K562 (cell line): ENCODE results near the gene GAPVD1. TPM values are rescaled to one million over a fixed set of nuclear protein-coding genes. Genes with fewer than 3 reads are reported as not detected.

Experiments used
- CREB1 ChIP-seq, 2 experiments: sonication (generic) in 1 of 2; formaldehyde crosslinking in 1 of 2; IDR thresholded peaks; 2 replicates each; pipeline versions ENCODE4 v1.6.1 to v1.8.0; 2012 to 2022; ENCODE audit warnings: inconsistent platforms in 1 of 2, mild to moderate bottlenecking in 1 of 2, missing genetic modification reagents in 1 of 2, moderate library complexity in 1 of 2
- POLR2AphosphoS2 ChIP-seq: IDR thresholded peaks from 2 replicates; pipeline ENCODE4 v1.6.1; 2012; ENCODE audit warnings: low read length, improper control_type of control experiment
- SIN3B ChIP-seq: fragments of 450-650 bp; IDR thresholded peaks from 2 replicates; pipeline ENCODE4 v1.6.1; 2017; ENCODE audit warnings: low read depth, mild to moderate bottlenecking, moderate library complexity
- TCF3 ChIP-seq: sonication (generic); formaldehyde crosslinking; IDR thresholded peaks from 2 replicates; pipeline ENCODE4 v1.4.0; 2020; ENCODE audit warnings: mild to moderate bottlenecking, missing genetic modification reagents
- TGIF2 ChIP-seq: sonication (generic); formaldehyde crosslinking; IDR thresholded peaks from 2 replicates; pipeline ENCODE4 v1.8.1; 2022; ENCODE audit warnings: mild to moderate bottlenecking, missing genetic modification reagents, moderate library complexity
- TOE1 ChIP-seq, 2 experiments: fragments of 450-650 bp in 1 of 2; sonication (generic) in 1 of 2; formaldehyde crosslinking in 1 of 2; IDR thresholded peaks; 2 replicates each; pipeline versions ENCODE4 v1.7.1 to v1.8.0; 2016 to 2022; ENCODE audit warnings: borderline replicate concordance in 2 of 2, mild to moderate bottlenecking in 2 of 2, antibody characterized with exemption in 1 of 2, inconsistent platforms in 1 of 2, low read depth in 1 of 2, missing genetic modification reagents in 1 of 2, moderate library complexity in 1 of 2
- ZNF766 ChIP-seq: fragments of 200-800 bp; sonication (Bioruptor generic); conservative IDR thresholded peaks from 2 replicates; pipeline ENCODE4 v1.6.1; 2016; ENCODE audit warnings: missing genetic modification characterization, missing compliant biosample characterization
- ZSCAN32 ChIP-seq: fragments of 450-650 bp; formaldehyde crosslinking; IDR thresholded peaks from 2 replicates; pipeline ENCODE4 v1.4.0; 2020; ENCODE audit warnings: mild to moderate bottlenecking, moderate library complexity
- polyA plus RNA-seq, 8 experiments: library from polyadenylated mRNA; depleted of rRNA in 4 of 8; stranded (reverse) in 5 of 8; unstranded in 3 of 8; fragments of >200 nt; fragmentation: Nextera tagmentation in 2 of 8; fragmentation: Illumina TruSeq in 1 of 8; extraction: Ambion mirVana in 2 of 8; extraction: Trizol in 1 of 8; gene quantifications; 2 replicates each; pipeline versions ENCODE4 v1.2.1 to v1.2.3, GENCODE V29; 2011 to 2014; ENCODE audit warnings: inconsistent platforms in 1 of 8, missing spikeins in 1 of 8
- total RNA-seq, 7 experiments: library from RNA; depleted of rRNA in 6 of 7; stranded (reverse); fragments of >200 nt in 6 of 7; fragmentation: Illumina TruSeq in 2 of 7; extraction: Trizol in 2 of 7; gene quantifications; 2 replicates each; pipeline versions ENCODE4 v1.2.1 to v1.2.3, GENCODE V29; 2011 to 2021; ENCODE audit warnings: low replicate concordance in 1 of 7
- TF ChIP-seq, protein P1 (sequence below): fragments of 450-650 bp; IDR thresholded peaks from 2 replicates; pipeline ENCODE4 v1.6.1; 2016; ENCODE audit warnings: antibody characterized with exemption
- TF ChIP-seq, protein P2 (sequence below): fragments of 450-650 bp; IDR thresholded peaks from 2 replicates; pipeline ENCODE4 v1.6.1; 2016
- TF ChIP-seq, protein P3 (sequence below): IDR thresholded peaks from 2 replicates; pipeline ENCODE4 v1.6.1; 2012; ENCODE audit warnings: low read depth, low read length, improper control_type of control experiment, borderline replicate concordance
- TF ChIP-seq, protein P4 (sequence below): fragments of 450-650 bp; conservative IDR thresholded peaks from 2 replicates; pipeline ENCODE4 v1.6.1; 2016; ENCODE audit warnings: missing genetic modification characterization, low read depth, mild to moderate bottlenecking, missing compliant biosample characterization, moderate library complexity
- TF ChIP-seq, protein P5 (sequence below): fragments of 450-650 bp; IDR thresholded peaks from one replicate; pipeline ENCODE4 v1.6.1; 2018; ENCODE audit warnings: mild to moderate bottlenecking, moderate library complexity; ENCODE audit not compliant: partially characterized antibody
- TF ChIP-seq, protein P6 (sequence below): fragments of 450-650 bp; IDR thresholded peaks from 2 replicates; pipeline ENCODE4 v1.6.1; 2016; ENCODE audit warnings: borderline replicate concordance
- TF ChIP-seq, protein P7 (sequence below): fragments of 250-450 bp; sonication (Bioruptor Pico); IDR thresholded peaks from 2 replicates; pipeline ENCODE4 v1.9.0; 2021; ENCODE audit warnings: mild to moderate bottlenecking, inconsistent platforms

The GAPVD1 gene
- total and polyA plus RNA-seq, 9 of the 15 experiments (the other 6 are each of a cell fraction or from before 2014, with no cell fraction given): 9.5 to 66.1 (median 45.5) TPM

DNA sequence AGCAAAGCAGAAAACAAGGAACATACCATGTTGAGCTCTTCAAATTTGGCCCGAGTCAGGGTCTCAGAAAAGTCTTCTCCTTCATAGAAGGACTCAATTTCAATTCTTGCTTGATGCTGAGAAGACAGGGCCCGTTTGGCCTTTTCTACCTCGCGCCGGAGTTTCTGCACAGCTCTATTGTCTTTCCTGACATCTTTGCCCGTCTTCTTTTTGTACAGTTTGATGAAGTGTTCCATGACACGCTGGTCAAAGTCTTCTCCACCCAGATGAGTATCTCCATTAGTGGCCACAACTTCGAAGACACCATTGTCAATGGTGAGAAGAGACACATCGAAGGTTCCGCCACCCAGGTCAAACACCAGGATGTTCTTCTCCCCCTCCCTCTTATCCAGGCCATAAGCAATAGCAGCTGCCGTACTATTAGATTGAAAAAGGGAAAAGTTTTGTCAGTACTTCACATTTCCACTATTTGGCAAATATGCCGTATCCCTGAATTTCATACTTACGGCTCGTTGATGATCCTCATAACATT is 22.6 kb upstream of the GAPVD1 start (continued):
- TF ChIP-seq, protein P1, sequence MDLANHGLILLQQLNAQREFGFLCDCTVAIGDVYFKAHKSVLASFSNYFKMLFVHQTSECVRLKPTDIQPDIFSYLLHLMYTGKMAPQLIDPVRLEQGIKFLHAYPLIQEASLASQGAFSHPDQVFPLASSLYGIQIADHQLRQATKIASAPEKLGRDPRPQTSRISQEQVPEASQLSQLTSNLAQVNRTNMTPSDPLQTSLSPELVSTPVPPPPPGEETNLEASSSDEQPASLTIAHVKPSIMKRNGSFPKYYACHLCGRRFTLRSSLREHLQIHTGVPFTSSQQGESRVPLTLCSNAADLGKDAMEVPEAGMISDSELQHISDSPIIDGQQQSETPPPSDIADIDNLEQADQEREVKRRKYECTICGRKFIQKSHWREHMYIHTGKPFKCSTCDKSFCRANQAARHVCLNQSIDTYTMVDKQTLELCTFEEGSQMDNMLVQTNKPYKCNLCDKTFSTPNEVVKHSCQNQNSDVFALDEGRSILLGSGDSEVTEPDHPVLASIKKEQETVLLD: no peak
- TF ChIP-seq, protein P2, sequence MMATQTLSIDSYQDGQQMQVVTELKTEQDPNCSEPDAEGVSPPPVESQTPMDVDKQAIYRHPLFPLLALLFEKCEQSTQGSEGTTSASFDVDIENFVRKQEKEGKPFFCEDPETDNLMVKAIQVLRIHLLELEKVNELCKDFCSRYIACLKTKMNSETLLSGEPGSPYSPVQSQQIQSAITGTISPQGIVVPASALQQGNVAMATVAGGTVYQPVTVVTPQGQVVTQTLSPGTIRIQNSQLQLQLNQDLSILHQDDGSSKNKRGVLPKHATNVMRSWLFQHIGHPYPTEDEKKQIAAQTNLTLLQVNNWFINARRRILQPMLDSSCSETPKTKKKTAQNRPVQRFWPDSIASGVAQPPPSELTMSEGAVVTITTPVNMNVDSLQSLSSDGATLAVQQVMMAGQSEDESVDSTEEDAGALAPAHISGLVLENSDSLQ: no peak
- TF ChIP-seq POLR2AphosphoS2 (peak; percentile 17; the same call in 1 of the 2 replicates), CREB1 (IDR thresholded peaks at IDR 0.05) (no peak), CREB1 (CRISPR knock-in tag; IDR thresholded peaks at IDR 0.05) (0 out of 2 replicates have a peak, but pooled peaks have one; percentile 13), TOE1 (IDR thresholded peaks at IDR 0.05; ENCODE audit: borderline replicate concordance) (no peak), TOE1 (CRISPR knock-in tag; IDR thresholded peaks at IDR 0.05; ENCODE audit: borderline replicate concordance, low read depth) (peak; percentile 77; the same call in 1 of the 2 replicates), ZNF766 (CRISPR knock-in tag) (no peak), SIN3B (no peak), TGIF2 (CRISPR knock-in tag) (no peak), TCF3 (CRISPR knock-in tag) (no peak), ZSCAN32 (no peak)
- TF ChIP-seq, protein P3, sequence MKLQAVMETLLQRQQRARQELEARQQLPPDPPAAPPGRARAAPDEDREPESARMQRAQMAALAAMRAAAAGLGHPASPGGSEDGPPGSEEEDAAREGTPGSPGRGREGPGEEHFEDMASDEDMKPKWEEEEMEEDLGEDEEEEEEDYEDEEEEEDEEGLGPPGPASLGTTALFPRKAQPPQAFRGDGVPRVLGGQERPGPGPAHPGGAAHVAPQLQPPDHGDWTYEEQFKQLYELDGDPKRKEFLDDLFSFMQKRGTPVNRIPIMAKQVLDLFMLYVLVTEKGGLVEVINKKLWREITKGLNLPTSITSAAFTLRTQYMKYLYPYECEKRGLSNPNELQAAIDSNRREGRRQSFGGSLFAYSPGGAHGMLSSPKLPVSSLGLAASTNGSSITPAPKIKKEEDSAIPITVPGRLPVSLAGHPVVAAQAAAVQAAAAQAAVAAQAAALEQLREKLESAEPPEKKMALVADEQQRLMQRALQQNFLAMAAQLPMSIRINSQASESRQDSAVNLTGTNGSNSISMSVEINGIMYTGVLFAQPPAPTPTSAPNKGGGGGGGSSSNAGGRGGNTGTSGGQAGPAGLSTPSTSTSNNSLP: no peak
- TF ChIP-seq, protein P4, sequence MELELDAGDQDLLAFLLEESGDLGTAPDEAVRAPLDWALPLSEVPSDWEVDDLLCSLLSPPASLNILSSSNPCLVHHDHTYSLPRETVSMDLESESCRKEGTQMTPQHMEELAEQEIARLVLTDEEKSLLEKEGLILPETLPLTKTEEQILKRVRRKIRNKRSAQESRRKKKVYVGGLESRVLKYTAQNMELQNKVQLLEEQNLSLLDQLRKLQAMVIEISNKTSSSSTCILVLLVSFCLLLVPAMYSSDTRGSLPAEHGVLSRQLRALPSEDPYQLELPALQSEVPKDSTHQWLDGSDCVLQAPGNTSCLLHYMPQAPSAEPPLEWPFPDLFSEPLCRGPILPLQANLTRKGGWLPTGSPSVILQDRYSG (tag): no peak
- TF ChIP-seq, protein P5, sequence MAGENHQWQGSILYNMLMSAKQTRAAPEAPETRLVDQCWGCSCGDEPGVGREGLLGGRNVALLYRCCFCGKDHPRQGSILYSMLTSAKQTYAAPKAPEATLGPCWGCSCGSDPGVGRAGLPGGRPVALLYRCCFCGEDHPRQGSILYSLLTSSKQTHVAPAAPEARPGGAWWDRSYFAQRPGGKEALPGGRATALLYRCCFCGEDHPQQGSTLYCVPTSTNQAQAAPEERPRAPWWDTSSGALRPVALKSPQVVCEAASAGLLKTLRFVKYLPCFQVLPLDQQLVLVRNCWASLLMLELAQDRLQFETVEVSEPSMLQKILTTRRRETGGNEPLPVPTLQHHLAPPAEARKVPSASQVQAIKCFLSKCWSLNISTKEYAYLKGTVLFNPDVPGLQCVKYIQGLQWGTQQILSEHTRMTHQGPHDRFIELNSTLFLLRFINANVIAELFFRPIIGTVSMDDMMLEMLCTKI: no peak
- TF ChIP-seq, protein P6, sequence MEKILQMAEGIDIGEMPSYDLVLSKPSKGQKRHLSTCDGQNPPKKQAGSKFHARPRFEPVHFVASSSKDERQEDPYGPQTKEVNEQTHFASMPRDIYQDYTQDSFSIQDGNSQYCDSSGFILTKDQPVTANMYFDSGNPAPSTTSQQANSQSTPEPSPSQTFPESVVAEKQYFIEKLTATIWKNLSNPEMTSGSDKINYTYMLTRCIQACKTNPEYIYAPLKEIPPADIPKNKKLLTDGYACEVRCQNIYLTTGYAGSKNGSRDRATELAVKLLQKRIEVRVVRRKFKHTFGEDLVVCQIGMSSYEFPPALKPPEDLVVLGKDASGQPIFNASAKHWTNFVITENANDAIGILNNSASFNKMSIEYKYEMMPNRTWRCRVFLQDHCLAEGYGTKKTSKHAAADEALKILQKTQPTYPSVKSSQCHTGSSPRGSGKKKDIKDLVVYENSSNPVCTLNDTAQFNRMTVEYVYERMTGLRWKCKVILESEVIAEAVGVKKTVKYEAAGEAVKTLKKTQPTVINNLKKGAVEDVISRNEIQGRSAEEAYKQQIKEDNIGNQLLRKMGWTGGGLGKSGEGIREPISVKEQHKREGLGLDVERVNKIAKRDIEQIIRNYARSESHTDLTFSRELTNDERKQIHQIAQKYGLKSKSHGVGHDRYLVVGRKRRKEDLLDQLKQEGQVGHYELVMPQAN: no peak
- TF ChIP-seq, protein P7, sequence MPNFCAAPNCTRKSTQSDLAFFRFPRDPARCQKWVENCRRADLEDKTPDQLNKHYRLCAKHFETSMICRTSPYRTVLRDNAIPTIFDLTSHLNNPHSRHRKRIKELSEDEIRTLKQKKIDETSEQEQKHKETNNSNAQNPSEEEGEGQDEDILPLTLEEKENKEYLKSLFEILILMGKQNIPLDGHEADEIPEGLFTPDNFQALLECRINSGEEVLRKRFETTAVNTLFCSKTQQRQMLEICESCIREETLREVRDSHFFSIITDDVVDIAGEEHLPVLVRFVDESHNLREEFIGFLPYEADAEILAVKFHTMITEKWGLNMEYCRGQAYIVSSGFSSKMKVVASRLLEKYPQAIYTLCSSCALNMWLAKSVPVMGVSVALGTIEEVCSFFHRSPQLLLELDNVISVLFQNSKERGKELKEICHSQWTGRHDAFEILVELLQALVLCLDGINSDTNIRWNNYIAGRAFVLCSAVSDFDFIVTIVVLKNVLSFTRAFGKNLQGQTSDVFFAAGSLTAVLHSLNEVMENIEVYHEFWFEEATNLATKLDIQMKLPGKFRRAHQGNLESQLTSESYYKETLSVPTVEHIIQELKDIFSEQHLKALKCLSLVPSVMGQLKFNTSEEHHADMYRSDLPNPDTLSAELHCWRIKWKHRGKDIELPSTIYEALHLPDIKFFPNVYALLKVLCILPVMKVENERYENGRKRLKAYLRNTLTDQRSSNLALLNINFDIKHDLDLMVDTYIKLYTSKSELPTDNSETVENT (CRISPR knock-in tag): no peak
